H9 (cell line): ENCODE data around the gene BABAM1. TPM values are rescaled to one million over a fixed set of nuclear protein-coding genes. Genes with fewer than 3 reads are reported as not detected.

Source experiments
- DNase-seq: peaks from one replicate; pipeline ENCODE4 v3.0.0-alpha.2; 2017
- H2AFZ ChIP-seq: one replicate; pipeline ENCODE4 v1.6.1; 2013; ENCODE audit warnings: mild to moderate bottlenecking, low read length, control low read depth, moderate library complexity
- H2AK5ac ChIP-seq: 2 replicates; pipeline ENCODE4 v1.6.1; 2013; ENCODE audit warnings: low read length, control low read depth, mixed read lengths; ENCODE audit not compliant: insufficient read length
- H2BK120ac ChIP-seq: one replicate; pipeline ENCODE4 v1.6.1; 2013; ENCODE audit warnings: low read depth, mild to moderate bottlenecking, low read length, control low read depth, inconsistent platforms; ENCODE audit not compliant: poor library complexity, severe bottlenecking
- H2BK12ac ChIP-seq: 2 replicates; pipeline ENCODE4 v1.6.1; 2013; ENCODE audit warnings: low read length, control low read depth, mixed read lengths, low read depth; ENCODE audit not compliant: insufficient read length
- H2BK15ac ChIP-seq: 2 replicates; pipeline ENCODE4 v1.6.1; 2013; ENCODE audit warnings: low read depth, low read length, control low read depth
- H2BK20ac ChIP-seq: one replicate; pipeline ENCODE4 v1.6.1; 2013; ENCODE audit warnings: low read depth, mild to moderate bottlenecking, low read length, control low read depth, inconsistent platforms; ENCODE audit not compliant: poor library complexity, severe bottlenecking
- H2BK5ac ChIP-seq: 2 replicates; pipeline ENCODE4 v1.6.1; 2013; ENCODE audit warnings: low read length, control low read depth, mixed read lengths; ENCODE audit not compliant: insufficient read length
- H3K14ac ChIP-seq: 2 replicates; pipeline ENCODE4 v1.6.1; 2013; ENCODE audit warnings: low read length, control low read depth; ENCODE audit not compliant: insufficient read depth
- H3K18ac ChIP-seq: 2 replicates; pipeline ENCODE4 v1.6.1; 2013; ENCODE audit warnings: low read depth, mild to moderate bottlenecking, mixed read lengths, low read length, control low read depth; ENCODE audit not compliant: insufficient read length
- H3K23ac ChIP-seq: 2 replicates; pipeline ENCODE4 v1.6.1; 2013; ENCODE audit warnings: low read length, control low read depth, mixed read lengths, low read depth; ENCODE audit not compliant: insufficient read length
- H3K23me2 ChIP-seq: 2 replicates; pipeline ENCODE4 v1.6.1; 2013; ENCODE audit warnings: low read depth, mild to moderate bottlenecking, mixed read lengths, low read length, control low read depth; ENCODE audit not compliant: insufficient read length, poor library complexity, severe bottlenecking
- H3K27ac ChIP-seq: 2 replicates; pipeline ENCODE4 v1.5.1; 2013; ENCODE audit warnings: low read length, control low read depth, mixed read lengths, low read depth; ENCODE audit not compliant: insufficient read length
- H3K27me3 ChIP-seq: 2 replicates; pipeline ENCODE4 v1.6.1; 2013; ENCODE audit warnings: low read length, control low read depth, inconsistent platforms; ENCODE audit not compliant: insufficient read depth
- H3K4ac ChIP-seq: 2 replicates; pipeline ENCODE4 v1.6.1; 2013; ENCODE audit warnings: low read depth, mild to moderate bottlenecking, control low read depth, inconsistent platforms, low read length, moderate library complexity
- H3K4me1 ChIP-seq: 2 replicates; pipeline ENCODE4 v1.6.1; 2013; ENCODE audit warnings: low read length, control low read depth, inconsistent platforms; ENCODE audit not compliant: insufficient read depth
- H3K4me2 ChIP-seq: 2 replicates; pipeline ENCODE4 v1.6.1; 2013; ENCODE audit warnings: low read length, control low read depth, mixed read lengths; ENCODE audit not compliant: insufficient read length, insufficient read depth
- H3K56ac ChIP-seq: 2 replicates; pipeline ENCODE4 v1.6.1; 2013; ENCODE audit warnings: low read depth, mild to moderate bottlenecking, mixed read lengths, low read length, control low read depth; ENCODE audit not compliant: insufficient read length
- H3K79me1 ChIP-seq: 2 replicates; pipeline ENCODE4 v1.6.1; 2013; ENCODE audit warnings: low read depth, mild to moderate bottlenecking, moderate library complexity, low read length, control low read depth, inconsistent platforms; ENCODE audit not compliant: insufficient read depth, poor library complexity, severe bottlenecking
- H3K79me2 ChIP-seq: 2 replicates; pipeline ENCODE4 v1.6.1; 2013; ENCODE audit warnings: low read length, control low read depth, inconsistent platforms; ENCODE audit not compliant: insufficient read depth
- H3K9ac ChIP-seq: 2 replicates; pipeline ENCODE4 v1.6.1; 2013; ENCODE audit warnings: low read length, control low read depth, mixed read lengths; ENCODE audit not compliant: insufficient read length; ENCODE audit errors: extremely low read depth
- H3K9me3 ChIP-seq: one replicate; pipeline ENCODE4 v1.6.1; 2013; ENCODE audit warnings: low read depth, low read length, inconsistent platforms; ENCODE audit not compliant: control insufficient read depth
- H3T11ph ChIP-seq: one replicate; pipeline ENCODE4 v1.6.1; 2013; ENCODE audit warnings: mild to moderate bottlenecking, low read length, control low read depth, inconsistent platforms
- H4K20me1 ChIP-seq: one replicate; pipeline ENCODE4 v1.6.1; 2013; ENCODE audit not compliant: control insufficient read depth, insufficient read length, insufficient read depth
- H4K5ac ChIP-seq: 2 replicates; pipeline ENCODE4 v1.6.1; 2013; ENCODE audit warnings: low read depth, mild to moderate bottlenecking, mixed read lengths, low read length, control low read depth; ENCODE audit not compliant: insufficient read length
- H4K8ac ChIP-seq: replicated peaks from 2 replicates; pipeline ENCODE4 v1.6.1; 2013; ENCODE audit warnings: low read length, control low read depth, mixed read lengths, low read depth; ENCODE audit not compliant: insufficient read length
- H4K91ac ChIP-seq: 2 replicates; pipeline ENCODE4 v1.6.1; 2013; ENCODE audit warnings: low read depth, mild to moderate bottlenecking, moderate library complexity, mixed read lengths, low read length, control low read depth; ENCODE audit not compliant: insufficient read length
- H3K27ac Mint-ChIP-seq, 3 experiments: 2 replicates in 2 of 3; 3 replicates in 1 of 3; pipeline ENCODE4 v1.8.0; 2020 to 2021; ENCODE audit warnings: mixed read lengths in 3 of 3, mild to moderate bottlenecking in 1 of 3, moderate library complexity in 1 of 3
- H3K27me3 Mint-ChIP-seq: 2 replicates; pipeline ENCODE4 v1.8.0; 2021; ENCODE audit warnings: low read depth, mild to moderate bottlenecking, moderate library complexity, mixed read lengths
- H3K36me3 Mint-ChIP-seq, 3 experiments: 2 replicates in 2 of 3; 3 replicates in 1 of 3; pipeline ENCODE4 v1.8.0; 2020 to 2021; ENCODE audit warnings: low read depth in 3 of 3, mixed read lengths in 3 of 3; ENCODE audit not compliant: insufficient read depth in 1 of 3
- H3K4me1 Mint-ChIP-seq, 2 experiments: 2 replicates each; pipeline ENCODE4 v1.8.0; 2020; ENCODE audit warnings: mixed read lengths in 2 of 2
- H3K4me3 Mint-ChIP-seq, 2 experiments: 2 replicates in 1 of 2; 3 replicates in 1 of 2; pipeline ENCODE4 v1.8.0; 2020 to 2021; ENCODE audit warnings: mild to moderate bottlenecking in 2 of 2, mixed read lengths in 2 of 2, moderate library complexity in 1 of 2
- H3K9me3 Mint-ChIP-seq, 2 experiments: 2 replicates in 1 of 2; 3 replicates in 1 of 2; pipeline ENCODE4 v1.8.0; 2020; ENCODE audit warnings: mild to moderate bottlenecking in 2 of 2, mixed read lengths in 2 of 2, moderate library complexity in 1 of 2
- CTCF ChIP-seq: fragments of 200-600 bp; sonication (generic); conservative IDR thresholded peaks from 3 replicates; pipeline ENCODE4 v1.8.0; 2021; ENCODE audit warnings: antibody characterized with exemption, mild to moderate bottlenecking
- WGBS: extraction: QIAGEN DNeasy Blood & Tissue Kit; methylation state at CpG from one replicate; pipeline ENCODE4 v1.1.7; 2013; ENCODE audit warnings: missing lambda C conversion rate, low lambda C conversion rate, mixed read lengths; ENCODE audit not compliant: insufficient read length; ENCODE audit errors: extremely low coverage; 5-methylcytosine and 5-hydroxymethylcytosine counted together
- total RNA-seq: library from RNA; stranded (reverse); gene quantifications from 2 replicates; pipeline ENCODE4 v1.2.1, GENCODE V29; 2021

BABAM1 gene
- total RNA-seq, 1 experiment from 2014 or later = 130 TPM

GRCh38 chr19:17259118-17259780 is 8.0 kb upstream of the BABAM1 start:
- no peak for TF ChIP-seq CTCF
- H3K27me3 Mint-ChIP-seq = peaks cover 1% of the 10 kb centered on the region; the same call in 1 of the 2 replicates
- no CpG with 5 or more reads among the region's 9 CpGs for WGBS
- Histone ChIP-seq H3K23ac (no peak overlapping the region), H4K20me1 (no peaks in the 10 kb centered on the region), H3K56ac (no peak overlapping the region), H3K27ac (no peak overlapping the region), H2AFZ (no peak overlapping the region), H4K8ac (no peak overlapping the region), H3K14ac (no peak overlapping the region), H2BK5ac (no peak overlapping the region), H2BK120ac (no peak overlapping the region), H3T11ph (no peak overlapping the region), H3K79me2 (no peaks in the 10 kb centered on the region), H3K9ac (no peak overlapping the region), H4K91ac (no peak overlapping the region), H4K5ac (no peak overlapping the region), H2BK15ac (no peak overlapping the region), H3K23me2 (no peaks in the 10 kb centered on the region), H2AK5ac (no peak overlapping the region), H3K4me1 (peaks cover 1% of the 10 kb centered on the region; the same call in 1 of the 2 replicates), H3K4me2 (no peak overlapping the region), H2BK12ac (no peak overlapping the region), H3K9me3 (peaks cover 13% of the 10 kb centered on the region), H2BK20ac (no peak overlapping the region), H3K79me1 (no peaks in the 10 kb centered on the region), H3K4ac (no peak overlapping the region), H3K18ac (no peak overlapping the region), H3K27me3 (no peaks in the 10 kb centered on the region)
- peaks cover 4 to 15% of the 10 kb centered on the region in 2 experiments for H3K4me1 Mint-ChIP-seq
- H3K9me3 Mint-ChIP-seq = no peaks in the 10 kb centered on the region; a peak in 1 of 5 replicates
- no peak overlapping the region for H3K27ac Mint-ChIP-seq
- peaks cover 0 to 24% (median 2%) of the 10 kb centered on the region in 3 experiments; a peak in 4 of 7 replicates for H3K36me3 Mint-ChIP-seq
- no peak overlapping the region; a peak in 1 of 5 replicates for H3K4me3 Mint-ChIP-seq
- DNase-seq = no peak
